Upper lobe of left lung (tissue), 6 donors: ENCODE data around the gene NANS. TPM values are rescaled to one million over a fixed set of nuclear protein-coding genes. Genes with fewer than 3 reads are reported as not detected.

ENCODE experiments used
- ATAC-seq, 2 donors: fragments of 200-7000 bp; cut with Tn5 transposase; one replicate each; pipeline ENCODE4 v1.9.1; 2022; ENCODE audit warnings: mild to moderate bottlenecking in 2 of 2, moderate library complexity in 2 of 2; ENCODE audit not compliant: low FRiP score in 2 of 2
- DNase-seq, 2 donors: peaks; one replicate each; pipeline ENCODE4 v3.0.0-alpha.2; 2019 to 2020
- H3K27ac ChIP-seq, 4 donors: fragments of 200-600 bp; sonication (generic); one replicate each; pipeline ENCODE4 v1.5.1; 2016 to 2019
- H3K27me3 ChIP-seq, 4 donors: fragments of 200-600 bp; sonication (generic); one replicate each; pipeline ENCODE4 v1.5.1; 2017 to 2019
- H3K36me3 ChIP-seq, 4 donors: fragments of 200-600 bp; sonication (generic); one replicate each; pipeline ENCODE4 v1.5.1; 2016 to 2019
- H3K4me1 ChIP-seq, 4 donors: fragments of 200-600 bp; sonication (generic); one replicate each; pipeline ENCODE4 v1.5.1; 2018 to 2019
- H3K4me3 ChIP-seq, 4 donors: fragments of 200-600 bp; sonication (generic); one replicate each; pipeline ENCODE4 v1.5.1; 2017 to 2019; ENCODE audit warnings: mild to moderate bottlenecking in 2 of 4, moderate library complexity in 1 of 4
- H3K9me3 ChIP-seq, 4 donors: fragments of 200-600 bp; sonication (generic); one replicate each; pipeline ENCODE4 v1.5.1; 2018 to 2019
- CTCF ChIP-seq, 6 experiments: fragments of 450-650 bp in 4 of 6; fragments of 200-600 bp in 2 of 6; sonication (generic) in 2 of 6; IDR thresholded peaks; one replicate each; pipeline ENCODE4 v1.5.1; 2016 to 2019; ENCODE audit warnings: antibody characterized with exemption in 6 of 6
- EP300 ChIP-seq, 4 donors: sonication (generic); formaldehyde crosslinking; IDR thresholded peaks; one replicate each; pipeline ENCODE4 v1.5.1; 2017; ENCODE audit warnings: antibody characterized with exemption in 4 of 4, control low read depth in 2 of 4
- POLR2A ChIP-seq, 4 donors: fragments of 450-650 bp; IDR thresholded peaks; one replicate each; pipeline ENCODE4 v1.5.1; 2016 to 2017; ENCODE audit warnings: antibody characterized with exemption in 4 of 4, mild to moderate bottlenecking in 2 of 4
- POLR2AphosphoS5 ChIP-seq, 2 donors: sonication (generic); formaldehyde crosslinking; IDR thresholded peaks; one replicate each; pipeline ENCODE4 v1.5.1; 2017; ENCODE audit warnings: antibody characterized with exemption in 2 of 2
- WGBS, 2 donors: methylation state at CpG; one replicate each; pipeline ENCODE4 v1.1.5; 2017 to 2018; 5-methylcytosine and 5-hydroxymethylcytosine counted together
- total RNA-seq, 6 donors: library from RNA; depleted of rRNA in 4 of 6; stranded (reverse); fragments of >200 nt in 4 of 6; gene quantifications; one replicate each; pipeline versions ENCODE4 v1.1.0 to v1.2.1, GENCODE V29; 2016 to 2021
- donor health status: DM: no; HTN: no; CAD: no; lungs with moderate emphysema.
- donor health status: DM: no; HTN: yes; CAD: no; lungs with severe emphysema.

NANS gene
- total RNA-seq, 6 donors from 2014 or later, result 41.4 to 75.5 (median 60.7) TPM

GRCh38 chr9:98069551-98069950, 13.0 kb downstream of the NANS start:
- TF ChIP-seq POLR2AphosphoS5 (IDR thresholded peaks at IDR 0.05) (no peak), POLR2A (IDR thresholded peaks at IDR 0.05) (no peak), CTCF (IDR thresholded peaks at IDR 0.05) (no peak)
- DNase-seq (no peak), ATAC-seq (no peak)
- WGBS, 2 donors, result 93 to 97% methylated on average over 6 of the region's 6 CpGs
- Histone ChIP-seq H3K4me1 (peaks cover 10 to 32% (median 22%) of the 10 kb centered on the region in 4 donors), H3K4me3 (no peak overlapping the region), H3K27ac (no peak overlapping the region), H3K36me3 (peaks cover 0 to 26% (median 5%) of the 10 kb centered on the region in 4 donors), H3K27me3 (no peaks in the 10 kb centered on the region), H3K9me3 (no peaks in the 10 kb centered on the region)

GRCh38 chr9:98070704-98071103, 14.2 kb downstream of the NANS start:
- H3K36me3 ChIP-seq, result peaks cover 0 to 14% (median 1%) of the 10 kb centered on the region in 4 donors
- H3K4me1 ChIP-seq, result peaks cover 17 to 43% (median 30%) of the 10 kb centered on the region in 4 donors
- ATAC-seq, result no peak
- H3K27me3 ChIP-seq, result no peaks in the 10 kb centered on the region
- peak overlapping the region in 1 of 4 donors; percentile 74 for H3K27ac ChIP-seq
- 97 to 98% methylated on average over 7 of the region's 7 CpGs for WGBS, 2 donors
- H3K4me3 ChIP-seq, result no peak overlapping the region
- DNase-seq, result no peak
- TF ChIP-seq CTCF (IDR thresholded peaks at IDR 0.05), result no peak
- no peak for TF ChIP-seq EP300 (IDR thresholded peaks at IDR 0.05)
- no peak for TF ChIP-seq POLR2A (IDR thresholded peaks at IDR 0.05)
- TF ChIP-seq POLR2AphosphoS5 (IDR thresholded peaks at IDR 0.05), result no peak
- no peaks in the 10 kb centered on the region for H3K9me3 ChIP-seq

- peaks cover 17 to 51% (median 36%) of the 10 kb centered on the region in 4 donors for H3K4me1 ChIP-seq
- no peak for TF ChIP-seq CTCF (IDR thresholded peaks at IDR 0.05)
- no peak for TF ChIP-seq EP300 (IDR thresholded peaks at IDR 0.05)
- TF ChIP-seq POLR2A (IDR thresholded peaks at IDR 0.05), result no peak
- no peak for TF ChIP-seq POLR2AphosphoS5 (IDR thresholded peaks at IDR 0.05)
- 74 to 82% methylated on average over 9 of the region's 9 CpGs for WGBS, 2 donors
- no peak overlapping the region for H3K4me3 ChIP-seq
- peak overlapping the region; percentile 42 to 74 (median 71) for H3K27ac ChIP-seq
- DNase-seq (no peak), ATAC-seq (no peak)
- H3K9me3 ChIP-seq, result no peaks in the 10 kb centered on the region
- peaks cover 0 to 10% (median 1%) of the 10 kb centered on the region in 4 donors for H3K36me3 ChIP-seq
- no peaks in the 10 kb centered on the region for H3K27me3 ChIP-seq
Observed at GRCh38 chr9:98071737-98072136, 15.2 kb downstream of the NANS start.

GRCh38 chr9:98074115-98074990, 17.8 kb downstream of the NANS start:
- DNase-seq (peak in 1 of 2 donors; percentile 69), ATAC-seq (peak; percentile 76 to 86)
- TF ChIP-seq POLR2AphosphoS5 (IDR thresholded peaks at IDR 0.05) (no peak), CTCF (IDR thresholded peaks at IDR 0.05) (peak; percentile 78 to 93 (median 86))
- Histone ChIP-seq H3K27me3 (no peaks in the 10 kb centered on the region), H3K4me1 (peaks cover 17 to 51% (median 36%) of the 10 kb centered on the region in 4 donors), H3K9me3 (no peaks in the 10 kb centered on the region), H3K4me3 (no peak overlapping the region), H3K36me3 (peaks cover 0 to 30% (median 18%) of the 10 kb centered on the region in 4 donors), H3K27ac (peak overlapping the region; percentile 36 to 74 (median 56))
- 34 to 38% methylated on average over 13 of the region's 13 CpGs for WGBS, 2 donors
